Tibial artery (tissue), 4 donors: ENCODE results near the gene CMTR1.

Source experiments
- DNase-seq, 2 donors: peaks; one replicate each; pipeline ENCODE4 v3.0.0-alpha.2; 2019
- H3K27ac ChIP-seq, 2 donors: fragments of 200-600 bp; sonication (generic) in 1 of 2; 1 replicate in 1 of 2; 2 replicates in 1 of 2; pipeline ENCODE4 v1.5.1; 2018 to 2019; ENCODE audit warnings: mild to moderate bottlenecking in 1 of 2
- H3K27me3 ChIP-seq, 2 donors: fragments of 200-600 bp; sonication (generic) in 1 of 2; one replicate each; pipeline versions ENCODE4 v1.5.1 to v1.6.0; 2016 to 2019
- H3K36me3 ChIP-seq, 3 donors: fragments of 200-600 bp; sonication (generic) in 2 of 3; one replicate each; pipeline ENCODE4 v1.5.1; 2016 to 2019; ENCODE audit warnings: mild to moderate bottlenecking in 2 of 3
- H3K4me1 ChIP-seq, 4 donors: fragments of 200-600 bp; sonication (generic) in 2 of 4; 1 replicate in 3 of 4; 2 replicates in 1 of 4; pipeline ENCODE4 v1.5.1; 2016 to 2019
- H3K4me3 ChIP-seq, 2 donors: fragments of 200-600 bp; sonication (generic) in 1 of 2; 1 replicate in 1 of 2; 2 replicates in 1 of 2; pipeline ENCODE4 v1.5.1; 2018 to 2019; ENCODE audit warnings: mild to moderate bottlenecking in 2 of 2
- H3K9me3 ChIP-seq, 3 donors: fragments of 200-600 bp; sonication (generic) in 1 of 3; one replicate each; pipeline ENCODE4 v1.5.1; 2016 to 2019
- intact Hi-C: fragments of 100-400 bp; cut with DNase I; formaldehyde crosslinking; loops from one replicate; pipeline ENCODE4 v1.15.0; 2023; ENCODE audit warnings: low total_unique reads
- TF ChIP-seq, protein P1 (sequence below), 2 experiments: fragments of 200-600 bp in 1 of 2; fragments of 450-650 bp in 1 of 2; IDR thresholded peaks; one replicate each; pipeline ENCODE4 v1.5.1; 2017 to 2019; ENCODE audit warnings: antibody characterized with exemption in 2 of 2, mild to moderate bottlenecking in 1 of 2, moderate library complexity in 1 of 2

The CMTR1 gene

GRCh38 chr6:37473364-37474095 is 40.5 kb downstream of the CMTR1 start:
- no peaks in the 10 kb centered on the region for H3K4me1 ChIP-seq
- H3K4me3 ChIP-seq: no peak overlapping the region
- TF ChIP-seq, protein P1, sequence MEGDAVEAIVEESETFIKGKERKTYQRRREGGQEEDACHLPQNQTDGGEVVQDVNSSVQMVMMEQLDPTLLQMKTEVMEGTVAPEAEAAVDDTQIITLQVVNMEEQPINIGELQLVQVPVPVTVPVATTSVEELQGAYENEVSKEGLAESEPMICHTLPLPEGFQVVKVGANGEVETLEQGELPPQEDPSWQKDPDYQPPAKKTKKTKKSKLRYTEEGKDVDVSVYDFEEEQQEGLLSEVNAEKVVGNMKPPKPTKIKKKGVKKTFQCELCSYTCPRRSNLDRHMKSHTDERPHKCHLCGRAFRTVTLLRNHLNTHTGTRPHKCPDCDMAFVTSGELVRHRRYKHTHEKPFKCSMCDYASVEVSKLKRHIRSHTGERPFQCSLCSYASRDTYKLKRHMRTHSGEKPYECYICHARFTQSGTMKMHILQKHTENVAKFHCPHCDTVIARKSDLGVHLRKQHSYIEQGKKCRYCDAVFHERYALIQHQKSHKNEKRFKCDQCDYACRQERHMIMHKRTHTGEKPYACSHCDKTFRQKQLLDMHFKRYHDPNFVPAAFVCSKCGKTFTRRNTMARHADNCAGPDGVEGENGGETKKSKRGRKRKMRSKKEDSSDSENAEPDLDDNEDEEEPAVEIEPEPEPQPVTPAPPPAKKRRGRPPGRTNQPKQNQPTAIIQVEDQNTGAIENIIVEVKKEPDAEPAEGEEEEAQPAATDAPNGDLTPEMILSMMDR (IDR thresholded peaks at IDR 0.05): no peak
- intact Hi-C loops: no loop called here
- H3K36me3 ChIP-seq: peaks cover 74 to 87% (median 79%) of the 10 kb centered on the region in 3 donors
- DNase-seq: no peak
- no peak overlapping the region for H3K27ac ChIP-seq
- H3K9me3 ChIP-seq: no peaks in the 10 kb centered on the region
- no peaks in the 10 kb centered on the region for H3K27me3 ChIP-seq

DNA sequence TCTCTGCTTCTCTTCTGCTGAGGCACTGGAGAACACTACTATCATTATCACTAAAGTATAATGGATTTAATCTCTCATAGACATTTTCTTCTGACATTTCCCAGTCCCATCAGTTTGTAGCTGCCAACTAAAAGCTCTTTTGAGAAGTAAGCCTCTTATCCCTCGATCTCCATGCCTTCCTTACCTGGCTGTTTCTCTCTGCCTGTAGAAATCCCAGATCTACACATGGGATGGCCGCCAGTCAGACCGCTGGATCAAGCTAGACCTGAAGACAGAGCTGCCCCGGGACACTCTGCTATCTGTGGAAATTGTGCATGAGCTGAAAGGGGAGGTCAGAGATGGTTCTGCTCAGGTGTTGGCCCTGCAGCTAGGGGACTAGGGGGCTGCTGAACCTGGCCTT is 41.3 kb downstream of the CMTR1 start:
- Histone ChIP-seq H3K4me1 (no peaks in the 10 kb centered on the region), H3K36me3 (peaks cover 69 to 90% (median 87%) of the 10 kb centered on the region in 3 donors), H3K27me3 (no peaks in the 10 kb centered on the region), H3K9me3 (no peaks in the 10 kb centered on the region), H3K27ac (no peak overlapping the region), H3K4me3 (no peak overlapping the region)
- intact Hi-C loops: no loop called here
- DNase-seq: no peak
- TF ChIP-seq, protein P1 (IDR thresholded peaks at IDR 0.05): no peak

- intact Hi-C loops: no loop called here
- Histone ChIP-seq H3K9me3 (no peaks in the 10 kb centered on the region), H3K27ac (no peak overlapping the region), H3K27me3 (no peaks in the 10 kb centered on the region), H3K36me3 (peaks cover 64 to 100% (median 99%) of the 10 kb centered on the region in 3 donors), H3K4me1 (no peaks in the 10 kb centered on the region), H3K4me3 (no peak overlapping the region)
- DNase-seq: no peak
- TF ChIP-seq, protein P1 (IDR thresholded peaks at IDR 0.05): no peak
Measured at GRCh38 chr6:37477191-37477590, 44.2 kb downstream of the CMTR1 start.

DNA sequence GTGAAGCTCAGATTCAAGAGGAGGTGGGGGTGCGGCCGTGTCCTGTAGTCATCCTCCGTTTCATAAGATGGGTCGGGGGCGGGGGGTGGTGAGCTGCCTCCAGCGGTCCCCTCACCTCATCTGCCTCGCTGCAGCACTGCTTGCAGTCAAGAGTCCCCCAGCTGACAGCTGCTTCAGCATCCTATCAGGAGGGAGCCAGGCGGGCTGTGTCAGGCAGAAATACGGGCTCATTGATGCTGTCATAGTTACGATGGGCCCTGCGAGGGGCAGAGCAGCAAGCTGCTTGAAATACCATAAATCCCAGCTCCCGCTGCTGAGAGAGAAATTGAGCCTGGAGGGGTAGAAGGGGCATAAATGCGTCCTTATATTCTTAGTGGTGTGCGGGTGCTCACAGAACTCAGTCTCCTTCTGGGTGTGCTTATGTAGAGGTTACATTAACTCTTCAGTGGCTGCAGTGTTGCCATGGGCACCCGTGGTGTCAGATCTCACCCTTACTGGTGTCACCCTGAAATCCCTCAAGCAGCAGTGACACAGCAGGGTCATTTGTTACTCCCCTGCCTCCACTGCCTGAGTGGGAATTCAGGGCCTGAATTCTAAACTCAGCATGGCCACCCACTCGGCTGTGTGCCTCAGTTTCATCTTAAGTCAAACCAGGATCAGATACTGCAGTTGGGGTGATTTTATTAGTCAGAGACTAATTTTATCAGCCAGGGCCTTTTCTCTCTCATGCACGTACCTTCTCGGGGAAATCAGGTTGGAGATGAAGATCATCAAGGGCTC is 44.8 kb downstream of the CMTR1 start:
- Histone ChIP-seq H3K36me3 (peaks cover 57 to 100% (median 99%) of the 10 kb centered on the region in 3 donors), H3K27me3 (no peaks in the 10 kb centered on the region), H3K4me1 (no peaks in the 10 kb centered on the region), H3K4me3 (no peak overlapping the region), H3K27ac (no peak overlapping the region), H3K9me3 (no peaks in the 10 kb centered on the region)
- no peak for DNase-seq
- intact Hi-C loops: no loop called here
- TF ChIP-seq, protein P1 (IDR thresholded peaks at IDR 0.05): no peak

DNA sequence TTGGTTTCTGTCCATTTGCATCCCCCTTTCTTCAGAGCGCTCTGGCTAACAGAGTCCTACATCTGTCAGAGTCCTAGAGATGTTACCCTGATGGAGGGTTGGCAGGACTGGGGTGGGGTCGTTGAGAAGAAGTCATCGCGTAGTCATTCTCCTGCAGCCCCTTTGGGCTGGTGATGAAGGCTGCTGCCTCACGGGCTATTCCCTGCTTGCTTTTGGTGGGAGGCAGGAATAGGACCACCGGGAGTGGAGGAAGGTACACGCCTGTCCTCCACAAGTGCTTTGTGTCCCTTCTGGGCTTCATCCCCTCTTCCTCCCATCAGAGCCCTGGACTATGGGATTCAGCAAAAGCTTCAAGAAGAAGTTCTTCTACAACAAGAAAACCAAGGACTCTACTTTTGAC is 45.8 kb downstream of the CMTR1 start:
- Histone ChIP-seq H3K9me3 (no peaks in the 10 kb centered on the region), H3K36me3 (peaks cover 52 to 100% (median 99%) of the 10 kb centered on the region in 3 donors), H3K27ac (no peak overlapping the region), H3K4me3 (no peak overlapping the region), H3K4me1 (peaks cover 0 to 2% (median 0%) of the 10 kb centered on the region in 4 donors), H3K27me3 (no peaks in the 10 kb centered on the region)
- peak in 1 of 2 donors; percentile 51 for DNase-seq
- intact Hi-C loops: no loop called here
- TF ChIP-seq, protein P1 (IDR thresholded peaks at IDR 0.05): no peak
